Cardiac muscle cell (in vitro differentiated cells and primary cell): ENCODE data around the gene FES. TPM values are rescaled to one million over a fixed set of nuclear protein-coding genes. Genes with fewer than 3 reads are reported as not detected.

ENCODE experiments used
- DNase-seq, 2 donors: peaks; one replicate each; pipeline versions ENCODE4 v3.0.0 to v3.0.0-alpha.2; 2010 to 2017; ENCODE audit warnings: low read depth in 1 of 2, low spot score in 1 of 2
- H3K27ac ChIP-seq: fragments of 200-600 bp; sonication (generic); 2 replicates; pipeline ENCODE4 v1.5.1; 2016
- H3K27me3 ChIP-seq: fragments of 200-600 bp; sonication (generic); 2 replicates; pipeline ENCODE4 v1.6.0; 2016; ENCODE audit warnings: control low read depth
- H3K36me3 ChIP-seq: fragments of 200-600 bp; sonication (generic); 2 replicates; pipeline ENCODE4 v1.5.1; 2016; ENCODE audit warnings: control low read depth
- H3K4me1 ChIP-seq: fragments of 200-600 bp; sonication (generic); 2 replicates; pipeline ENCODE4 v1.8.1; 2017; ENCODE audit warnings: low read depth, mild to moderate bottlenecking, mixed run types
- H3K4me3 ChIP-seq: fragments of 200-600 bp; sonication (generic); 2 replicates; pipeline ENCODE4 v1.5.1; 2016; ENCODE audit warnings: mild to moderate bottlenecking
- H3K9me3 ChIP-seq: fragments of 200-600 bp; sonication (generic); 2 replicates; pipeline ENCODE4 v1.5.1; 2017; ENCODE audit warnings: low read depth, mild to moderate bottlenecking, control low read depth
- polyA plus RNA-seq: library from polyadenylated mRNA; unstranded; fragments of >200 nt; fragmentation: Nextera tagmentation; extraction: Ambion mirVana; gene quantifications from 2 replicates; pipeline ENCODE4 v1.2.1, GENCODE V29; 2016
- total RNA-seq: library from RNA; depleted of rRNA; stranded (reverse); fragments of >200 nt; gene quantifications from 2 replicates; pipeline ENCODE4 v1.2.3, GENCODE V29; 2016
- TF ChIP-seq, protein P1 (sequence below): IDR thresholded peaks from 2 replicates; pipeline ENCODE4 v1.5.1; 2012; ENCODE audit warnings: low read depth, mild to moderate bottlenecking, low read length

The FES gene
- total RNA-seq (13.3 and 19.8 TPM in 2 replicates), polyA plus RNA-seq (5.4 and 12.7 TPM in 2 replicates)

DNA sequence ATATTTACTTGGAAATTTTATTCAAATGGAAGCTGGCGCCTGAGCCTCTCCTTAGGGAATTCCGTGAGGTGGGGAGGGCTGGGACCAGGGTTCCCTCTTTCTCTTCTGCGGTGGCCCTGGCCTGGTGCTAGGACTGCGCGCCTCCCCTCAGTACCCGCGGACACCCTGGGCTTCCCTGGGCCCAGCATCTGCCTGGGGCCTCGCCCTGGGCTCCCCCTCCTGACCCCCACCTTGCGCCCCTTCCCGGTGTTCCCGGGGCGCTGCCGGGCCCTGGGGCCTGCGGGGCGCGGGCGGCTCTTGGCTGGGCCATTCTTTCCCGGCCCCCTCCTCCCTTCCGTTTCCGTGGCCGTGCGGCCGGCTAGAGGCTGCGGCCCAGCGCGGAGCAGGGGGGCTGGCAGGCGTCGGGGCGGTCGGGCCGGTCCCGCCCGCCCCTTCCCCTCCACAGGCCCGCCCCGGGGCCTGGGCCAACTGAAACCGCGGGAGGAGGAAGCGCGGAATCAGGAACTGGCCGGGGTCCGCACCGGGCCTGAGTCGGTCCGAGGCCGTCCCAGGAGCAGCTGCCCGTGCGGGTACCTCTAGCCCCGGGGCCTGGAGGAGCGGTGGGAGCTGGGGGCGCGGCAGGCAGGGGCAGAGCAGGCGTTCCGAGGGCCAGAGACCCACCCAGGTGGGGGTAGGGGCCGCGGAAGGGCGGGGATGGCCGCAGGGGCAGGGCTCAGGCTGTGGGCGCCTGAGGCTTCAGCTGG, at the start of gene FES:
TSS of gene FES (plus strand) at position 529 of the 743 bp plus-strand sequence. CDS start 542 bp downstream, outside the sequence.
- Histone ChIP-seq H3K4me1 (peaks cover 5% of the 10 kb centered on the region), H3K27me3 (no peaks in the 10 kb centered on the region), H3K9me3 (no peaks in the 10 kb centered on the region), H3K36me3 (no peaks in the 10 kb centered on the region), H3K4me3 (no peak within 1 kb of the TSS), H3K27ac (no peak within 1 kb of the TSS)
- TF ChIP-seq, protein P1, sequence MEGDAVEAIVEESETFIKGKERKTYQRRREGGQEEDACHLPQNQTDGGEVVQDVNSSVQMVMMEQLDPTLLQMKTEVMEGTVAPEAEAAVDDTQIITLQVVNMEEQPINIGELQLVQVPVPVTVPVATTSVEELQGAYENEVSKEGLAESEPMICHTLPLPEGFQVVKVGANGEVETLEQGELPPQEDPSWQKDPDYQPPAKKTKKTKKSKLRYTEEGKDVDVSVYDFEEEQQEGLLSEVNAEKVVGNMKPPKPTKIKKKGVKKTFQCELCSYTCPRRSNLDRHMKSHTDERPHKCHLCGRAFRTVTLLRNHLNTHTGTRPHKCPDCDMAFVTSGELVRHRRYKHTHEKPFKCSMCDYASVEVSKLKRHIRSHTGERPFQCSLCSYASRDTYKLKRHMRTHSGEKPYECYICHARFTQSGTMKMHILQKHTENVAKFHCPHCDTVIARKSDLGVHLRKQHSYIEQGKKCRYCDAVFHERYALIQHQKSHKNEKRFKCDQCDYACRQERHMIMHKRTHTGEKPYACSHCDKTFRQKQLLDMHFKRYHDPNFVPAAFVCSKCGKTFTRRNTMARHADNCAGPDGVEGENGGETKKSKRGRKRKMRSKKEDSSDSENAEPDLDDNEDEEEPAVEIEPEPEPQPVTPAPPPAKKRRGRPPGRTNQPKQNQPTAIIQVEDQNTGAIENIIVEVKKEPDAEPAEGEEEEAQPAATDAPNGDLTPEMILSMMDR: no peak
- peak; percentile 60 to 81 for DNase-seq

DNA sequence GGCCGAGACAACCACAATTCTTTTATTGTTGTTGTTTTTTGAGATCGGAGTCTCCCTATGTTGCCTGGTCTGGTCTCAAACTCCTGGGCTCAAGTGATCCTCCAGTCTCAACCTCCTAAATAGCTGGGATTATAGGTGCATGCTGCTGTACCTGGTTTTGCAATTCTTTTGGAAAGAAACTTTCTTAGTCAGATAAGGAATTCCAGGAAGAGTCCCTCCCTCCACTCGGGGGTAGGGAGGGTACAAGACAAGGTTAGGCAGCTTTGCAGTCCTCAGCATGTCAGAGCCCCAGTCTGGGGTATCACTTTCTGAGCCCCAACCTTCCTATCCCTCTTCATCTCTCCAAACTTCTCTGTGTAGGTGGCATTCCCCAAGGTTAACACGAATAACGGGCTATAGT, 49.7 kb upstream of the FES start:
- Histone ChIP-seq H3K27me3 (no peaks in the 10 kb centered on the region), H3K4me3 (no peak overlapping the region), H3K36me3 (no peaks in the 10 kb centered on the region), H3K4me1 (no peaks in the 10 kb centered on the region), H3K9me3 (no peaks in the 10 kb centered on the region), H3K27ac (no peak overlapping the region)
- no peak for DNase-seq
- TF ChIP-seq, protein P1: no peak

DNA sequence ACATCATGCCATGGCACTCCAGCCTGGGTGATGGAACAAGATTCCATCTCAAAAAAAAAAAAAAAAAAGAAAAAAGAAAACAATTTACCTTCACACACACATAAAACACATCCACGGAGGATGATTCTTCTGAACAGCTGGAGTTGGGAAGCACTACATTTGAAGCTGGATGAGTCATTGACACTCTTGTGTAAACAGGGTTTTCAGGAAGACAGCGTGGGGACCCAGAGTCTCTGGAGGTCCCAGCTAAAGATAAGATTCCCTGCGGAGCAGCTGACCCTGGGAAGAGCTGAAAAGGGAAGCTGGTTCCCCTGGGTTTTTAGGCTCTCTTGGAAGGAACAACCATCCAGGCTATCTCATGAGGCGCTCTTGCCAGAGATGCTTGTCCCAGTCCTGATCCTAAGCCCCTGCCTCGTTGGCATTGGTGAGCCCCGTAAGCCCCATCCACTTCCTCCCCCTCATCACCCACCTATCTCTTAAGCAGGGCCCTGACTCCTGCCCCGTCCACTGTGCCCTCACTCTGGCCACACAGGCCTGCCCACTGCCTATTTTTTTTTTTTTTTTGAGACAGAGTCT, 47.9 kb upstream of the FES start:
- Histone ChIP-seq H3K9me3 (no peaks in the 10 kb centered on the region), H3K27me3 (no peaks in the 10 kb centered on the region), H3K27ac (no peak overlapping the region), H3K4me3 (no peak overlapping the region), H3K36me3 (no peaks in the 10 kb centered on the region), H3K4me1 (no peaks in the 10 kb centered on the region)
- TF ChIP-seq, protein P1: no peak
- DNase-seq: peak in 1 of 2 donors; percentile 69

DNA sequence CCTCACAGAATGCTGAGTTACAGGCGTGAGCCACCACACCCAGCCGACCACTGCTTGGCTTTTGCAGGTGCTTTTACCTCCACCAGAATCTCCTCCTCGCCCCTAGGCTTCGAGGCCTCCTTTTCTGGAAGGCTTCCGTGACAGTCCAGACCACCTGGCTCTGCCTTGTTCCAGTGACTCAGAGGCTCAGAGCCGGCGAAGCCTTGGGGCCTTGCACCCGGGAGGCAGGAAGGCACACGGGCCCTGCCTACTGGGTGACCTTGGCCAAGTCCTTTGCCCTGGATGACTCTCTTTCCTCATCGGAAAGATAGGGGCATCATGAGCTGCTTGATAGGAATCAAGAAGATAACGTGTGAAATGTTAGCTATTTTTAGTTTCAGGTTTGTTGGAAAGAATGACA, 47.2 kb upstream of the FES start:
- no peak for DNase-seq
- no peak overlapping the region for H3K4me3 ChIP-seq
- TF ChIP-seq, protein P1: no peak
- no peak overlapping the region for H3K27ac ChIP-seq
- H3K27me3 ChIP-seq: no peaks in the 10 kb centered on the region
- H3K9me3 ChIP-seq: no peaks in the 10 kb centered on the region
- no peaks in the 10 kb centered on the region for H3K4me1 ChIP-seq
- H3K36me3 ChIP-seq: no peaks in the 10 kb centered on the region

DNA sequence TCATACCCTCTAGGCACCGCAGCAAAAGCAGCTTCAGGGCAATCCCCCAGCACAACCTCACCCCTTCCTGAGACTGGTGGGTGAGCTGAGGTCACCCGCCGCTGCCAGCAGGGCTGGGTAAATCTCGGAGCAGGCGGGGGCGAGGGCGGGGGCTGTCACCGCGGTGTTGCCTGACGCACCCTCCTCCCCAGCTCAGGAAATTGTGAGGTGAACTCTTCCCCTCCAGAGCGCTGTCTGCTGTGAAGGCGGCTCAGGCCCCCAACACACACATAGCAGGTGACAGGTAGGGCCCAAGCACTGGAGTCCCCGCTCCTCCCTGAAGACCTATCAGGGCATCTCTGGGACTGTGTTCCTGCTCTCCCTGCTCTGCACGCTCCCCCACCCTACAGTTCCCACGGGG, 46.2 kb upstream of the FES start:
- Histone ChIP-seq H3K27ac (no peak overlapping the region), H3K27me3 (no peaks in the 10 kb centered on the region), H3K9me3 (no peaks in the 10 kb centered on the region), H3K4me3 (no peak overlapping the region), H3K36me3 (no peaks in the 10 kb centered on the region), H3K4me1 (no peaks in the 10 kb centered on the region)
- TF ChIP-seq, protein P1: no peak
- no peak for DNase-seq
